Transverse colon (tissue), 4 donors: ENCODE results near the gene IL6.

Experiments used
- CTCF ChIP-seq, 5 experiments: fragments of 200-600 bp in 3 of 5; fragments of 450-650 bp in 2 of 5; sonication (generic) in 3 of 5; IDR thresholded peaks; 1 replicate in 2 of 5; 2 replicates in 3 of 5; pipeline ENCODE4 v1.5.1; 2016 to 2017; ENCODE audit warnings: antibody characterized with exemption in 5 of 5, inconsistent platforms in 3 of 5, mild to moderate bottlenecking in 2 of 5, moderate library complexity in 1 of 5
- EP300 ChIP-seq: sonication (generic); formaldehyde crosslinking; IDR thresholded peaks from one replicate; pipeline ENCODE4 v1.6.1; 2017; ENCODE audit warnings: antibody characterized with exemption, low read depth
- POLR2A ChIP-seq: fragments of 450-650 bp; IDR thresholded peaks from one replicate; pipeline ENCODE4 v1.6.1; 2016; ENCODE audit warnings: antibody characterized with exemption, mild to moderate bottlenecking, moderate library complexity
- POLR2AphosphoS5 ChIP-seq, 3 donors: sonication (generic); formaldehyde crosslinking; IDR thresholded peaks; one replicate each; pipeline ENCODE4 v1.6.1; 2016; ENCODE audit warnings: antibody characterized with exemption in 3 of 3

GRCh38 chr7:22776964-22777363 is 50.0 kb downstream of the IL6 start:
- TF ChIP-seq CTCF (IDR thresholded peaks at IDR 0.05) (no peak), POLR2A (no peak), EP300 (no peak), POLR2AphosphoS5 (IDR thresholded peaks at IDR 0.05) (no peak)
